Activated CD8-positive, alpha-beta memory T cell treated with anti-CD3 and anti-CD28 coated beads, Interleukin-2, amount 50 U/mL, for 1 hour (primary cell): ENCODE results near the gene GRAMD1B.

Source experiments
- DNase-seq: peaks from one replicate; pipeline ENCODE4 v3.0.0-alpha.2; 2020; ENCODE audit errors: extremely low read depth

GRAMD1B gene

GRCh38 chr11:123587559-123587958 is 157.5 kb downstream of the GRAMD1B start:
- DNase-seq = no peak

- DNase-seq = no peak
Measured at GRCh38 chr11:123588117-123588863, 158.2 kb downstream of the GRAMD1B start.

- no peak for DNase-seq
Measured at GRCh38 chr11:123588864-123589262, 158.8 kb downstream of the GRAMD1B start.

GRCh38 chr11:123590296-123590912 is 160.3 kb downstream of the GRAMD1B start:
- DNase-seq = no peak

- DNase-seq = no peak
Measured at GRCh38 chr11:123593570-123593969, 163.5 kb downstream of the GRAMD1B start.

- DNase-seq = no peak
Measured at GRCh38 chr11:123594188-123594901, 164.3 kb downstream of the GRAMD1B start.

- DNase-seq = no peak
Measured at GRCh38 chr11:123594921-123595320, 164.9 kb downstream of the GRAMD1B start.

GRCh38 chr11:123597859-123598258 is 167.8 kb downstream of the GRAMD1B start:
- DNase-seq = no peak

GRCh38 chr11:123601136-123601535 is 171.1 kb downstream of the GRAMD1B start:
- DNase-seq = no peak

- no peak for DNase-seq
Measured at GRCh38 chr11:123601743-123602142, 171.7 kb downstream of the GRAMD1B start.

GRCh38 chr11:123603666-123604065 is 173.6 kb downstream of the GRAMD1B start:
- DNase-seq = no peak

GRCh38 chr11:123607781-123608180 is 177.7 kb downstream of the GRAMD1B start:
- no peak for DNase-seq

- DNase-seq = no peak
Measured at GRCh38 chr11:123608371-123608770, 178.3 kb downstream of the GRAMD1B start.

- no peak for DNase-seq
Measured at GRCh38 chr11:123608945-123609344, 178.9 kb downstream of the GRAMD1B start.

- no peak for DNase-seq
Measured at GRCh38 chr11:123611698-123612097, 181.6 kb downstream of the GRAMD1B start.

GRCh38 chr11:123616505-123617198 is 186.6 kb downstream of the GRAMD1B start:
- no peak for DNase-seq

GRCh38 chr11:123622576-123622975 is 192.5 kb downstream of the GRAMD1B start:
- no peak for DNase-seq

GRCh38 chr11:123624974-123625373 is 194.9 kb downstream of the GRAMD1B start:
- no peak for DNase-seq

- DNase-seq = no peak
Measured at GRCh38 chr11:123628936-123629683, 199.0 kb downstream of the GRAMD1B start.

GRCh38 chr11:123630126-123630608 is 200.1 kb downstream of the GRAMD1B start:
- no peak for DNase-seq

- DNase-seq = no peak
Measured at GRCh38 chr11:123640029-123640428, 210.0 kb downstream of the GRAMD1B start.
